HEK293 (cell line): ENCODE data around the gene MINDY1.

Experiments
- BCL11A ChIP-seq: fragments of 450-650 bp; formaldehyde crosslinking; IDR thresholded peaks from 2 replicates; pipeline ENCODE4 v1.5.1; 2016; ENCODE audit warnings: low read depth, missing biosample characterization, missing genetic modification characterization
- GLIS1 ChIP-seq: fragments of 450-650 bp; formaldehyde crosslinking; IDR thresholded peaks from 2 replicates; pipeline ENCODE4 v1.5.1; 2016; ENCODE audit warnings: missing biosample characterization, missing genetic modification characterization
- KLF1 ChIP-seq: fragments of 450-650 bp; formaldehyde crosslinking; IDR thresholded peaks from 2 replicates; pipeline ENCODE4 v1.5.1; 2016; ENCODE audit warnings: missing biosample characterization, missing genetic modification characterization
- KLF10 ChIP-seq: fragments of 450-650 bp; IDR thresholded peaks from 2 replicates; pipeline ENCODE4 v1.5.1; 2018; ENCODE audit warnings: missing biosample characterization, mild to moderate bottlenecking, missing genetic modification characterization
- KLF9 ChIP-seq: fragments of 450-650 bp; formaldehyde crosslinking; IDR thresholded peaks from 2 replicates; pipeline ENCODE4 v1.5.1; 2016; ENCODE audit warnings: missing biosample characterization, missing genetic modification characterization, low read depth
- OVOL3 ChIP-seq: fragments of 450-650 bp; formaldehyde crosslinking; IDR thresholded peaks from 2 replicates; pipeline ENCODE4 v1.5.1; 2016; ENCODE audit warnings: missing biosample characterization, missing genetic modification characterization
- SP2 ChIP-seq: fragments of 450-650 bp; formaldehyde crosslinking; IDR thresholded peaks from 2 replicates; pipeline ENCODE4 v1.5.1; 2016; ENCODE audit warnings: missing biosample characterization, missing genetic modification characterization
- SP3 ChIP-seq: fragments of 450-650 bp; formaldehyde crosslinking; IDR thresholded peaks from 2 replicates; pipeline ENCODE4 v1.5.1; 2016; ENCODE audit warnings: missing biosample characterization, missing genetic modification characterization
- ZBTB17 ChIP-seq: fragments of 450-650 bp; formaldehyde crosslinking; IDR thresholded peaks from 2 replicates; pipeline ENCODE4 v1.5.1; 2016; ENCODE audit warnings: missing biosample characterization, missing genetic modification characterization
- ZBTB20 ChIP-seq: fragments of 450-650 bp; formaldehyde crosslinking; IDR thresholded peaks from 2 replicates; pipeline ENCODE4 v1.5.1; 2016; ENCODE audit warnings: missing biosample characterization, missing genetic modification characterization
- ZBTB26 ChIP-seq: fragments of 450-650 bp; formaldehyde crosslinking; optimal IDR thresholded peaks from 2 replicates; pipeline ENCODE3; 2016; ENCODE audit warnings: missing biosample characterization, mild to moderate bottlenecking, missing genetic modification characterization
- ZBTB8A ChIP-seq: fragments of 450-650 bp; formaldehyde crosslinking; IDR thresholded peaks from 2 replicates; pipeline ENCODE4 v1.5.1; 2016; ENCODE audit warnings: missing biosample characterization, missing genetic modification characterization
- ZFP3 ChIP-seq: fragments of 450-650 bp; formaldehyde crosslinking; IDR thresholded peaks from 2 replicates; pipeline ENCODE4 v1.5.1; 2016; ENCODE audit warnings: low read depth, missing biosample characterization, missing genetic modification characterization
- ZFP69B ChIP-seq: fragments of 450-650 bp; formaldehyde crosslinking; IDR thresholded peaks from 2 replicates; pipeline ENCODE4 v1.5.1; 2016; ENCODE audit warnings: missing biosample characterization, missing genetic modification characterization
- ZNF184 ChIP-seq: fragments of 450-650 bp; IDR thresholded peaks from 2 replicates; pipeline ENCODE4 v1.5.1; 2018; ENCODE audit warnings: missing biosample characterization, mild to moderate bottlenecking, missing genetic modification characterization
- ZNF302 ChIP-seq: fragments of 450-650 bp; formaldehyde crosslinking; IDR thresholded peaks from 2 replicates; pipeline ENCODE4 v1.5.1; 2016; ENCODE audit warnings: missing biosample characterization, missing genetic modification characterization, low read depth
- ZNF335 ChIP-seq: fragments of 450-650 bp; formaldehyde crosslinking; conservative IDR thresholded peaks from 2 replicates; pipeline ENCODE4 v1.5.1; 2016; ENCODE audit warnings: missing biosample characterization, missing genetic modification characterization
- ZNF366 ChIP-seq: fragments of 450-650 bp; formaldehyde crosslinking; conservative IDR thresholded peaks from 2 replicates; pipeline ENCODE4 v1.5.1; 2016; ENCODE audit warnings: missing biosample characterization, missing genetic modification characterization
- ZNF624 ChIP-seq: fragments of 450-650 bp; formaldehyde crosslinking; IDR thresholded peaks from 2 replicates; pipeline ENCODE4 v1.5.1; 2017; ENCODE audit warnings: missing biosample characterization, missing genetic modification characterization
- ZNF692 ChIP-seq: fragments of 450-650 bp; formaldehyde crosslinking; IDR thresholded peaks from 2 replicates; pipeline ENCODE4 v1.5.1; 2016; ENCODE audit warnings: missing biosample characterization, missing genetic modification characterization
- ZNF76 ChIP-seq: fragments of 450-650 bp; formaldehyde crosslinking; IDR thresholded peaks from 2 replicates; pipeline ENCODE4; 2016; ENCODE audit warnings: low read depth, missing biosample characterization, missing genetic modification characterization, borderline replicate concordance
- ZSCAN16 ChIP-seq: fragments of 450-650 bp; formaldehyde crosslinking; IDR thresholded peaks from 2 replicates; pipeline ENCODE4 v1.5.1; 2016; ENCODE audit warnings: missing biosample characterization, missing genetic modification characterization
- TF ChIP-seq, protein P1 (sequence below): fragments of 450-650 bp; formaldehyde crosslinking; IDR thresholded peaks from 2 replicates; pipeline ENCODE4 v1.5.1; 2016; ENCODE audit warnings: missing biosample characterization, missing genetic modification characterization
- TF ChIP-seq, protein P2 (sequence below): fragments of 450-650 bp; IDR thresholded peaks from 2 replicates; pipeline ENCODE4 v1.5.1; 2018; ENCODE audit warnings: missing biosample characterization, missing genetic modification characterization
- TF ChIP-seq, protein P3 (sequence below): fragments of 450-650 bp; formaldehyde crosslinking; IDR thresholded peaks from 2 replicates; pipeline ENCODE4 v1.5.1; 2016; ENCODE audit warnings: missing biosample characterization, missing genetic modification characterization
- TF ChIP-seq, protein P4 (sequence below): fragments of 450-650 bp; formaldehyde crosslinking; IDR thresholded peaks from 2 replicates; pipeline ENCODE4 v1.5.1; 2017; ENCODE audit warnings: missing biosample characterization, mild to moderate bottlenecking, missing genetic modification characterization, moderate library complexity

The MINDY1 gene

GRCh38 chr1:150974580-150975478 is 31.9 kb downstream of the MINDY1 start, which contains the start of gene CERS2 (continued):
- TF ChIP-seq, protein P1, sequence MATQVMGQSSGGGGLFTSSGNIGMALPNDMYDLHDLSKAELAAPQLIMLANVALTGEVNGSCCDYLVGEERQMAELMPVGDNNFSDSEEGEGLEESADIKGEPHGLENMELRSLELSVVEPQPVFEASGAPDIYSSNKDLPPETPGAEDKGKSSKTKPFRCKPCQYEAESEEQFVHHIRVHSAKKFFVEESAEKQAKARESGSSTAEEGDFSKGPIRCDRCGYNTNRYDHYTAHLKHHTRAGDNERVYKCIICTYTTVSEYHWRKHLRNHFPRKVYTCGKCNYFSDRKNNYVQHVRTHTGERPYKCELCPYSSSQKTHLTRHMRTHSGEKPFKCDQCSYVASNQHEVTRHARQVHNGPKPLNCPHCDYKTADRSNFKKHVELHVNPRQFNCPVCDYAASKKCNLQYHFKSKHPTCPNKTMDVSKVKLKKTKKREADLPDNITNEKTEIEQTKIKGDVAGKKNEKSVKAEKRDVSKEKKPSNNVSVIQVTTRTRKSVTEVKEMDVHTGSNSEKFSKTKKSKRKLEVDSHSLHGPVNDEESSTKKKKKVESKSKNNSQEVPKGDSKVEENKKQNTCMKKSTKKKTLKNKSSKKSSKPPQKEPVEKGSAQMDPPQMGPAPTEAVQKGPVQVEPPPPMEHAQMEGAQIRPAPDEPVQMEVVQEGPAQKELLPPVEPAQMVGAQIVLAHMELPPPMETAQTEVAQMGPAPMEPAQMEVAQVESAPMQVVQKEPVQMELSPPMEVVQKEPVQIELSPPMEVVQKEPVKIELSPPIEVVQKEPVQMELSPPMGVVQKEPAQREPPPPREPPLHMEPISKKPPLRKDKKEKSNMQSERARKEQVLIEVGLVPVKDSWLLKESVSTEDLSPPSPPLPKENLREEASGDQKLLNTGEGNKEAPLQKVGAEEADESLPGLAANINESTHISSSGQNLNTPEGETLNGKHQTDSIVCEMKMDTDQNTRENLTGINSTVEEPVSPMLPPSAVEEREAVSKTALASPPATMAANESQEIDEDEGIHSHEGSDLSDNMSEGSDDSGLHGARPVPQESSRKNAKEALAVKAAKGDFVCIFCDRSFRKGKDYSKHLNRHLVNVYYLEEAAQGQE = no peak
- TF ChIP-seq ZNF302 = no peak
- peak; percentile 34 for TF ChIP-seq ZBTB26
- TF ChIP-seq KLF1 (tag by site-specific recombination) = peak; percentile 62
- peak; percentile 65; the same call in 1 of the 2 replicates for TF ChIP-seq ZBTB20 (tag by site-specific recombination)
- peak; percentile 48 for TF ChIP-seq GLIS1
- no peak for TF ChIP-seq ZNF366
- peak; percentile 45; the same call in 1 of the 2 replicates for TF ChIP-seq ZNF335 (tag by site-specific recombination)
- TF ChIP-seq, protein P2, sequence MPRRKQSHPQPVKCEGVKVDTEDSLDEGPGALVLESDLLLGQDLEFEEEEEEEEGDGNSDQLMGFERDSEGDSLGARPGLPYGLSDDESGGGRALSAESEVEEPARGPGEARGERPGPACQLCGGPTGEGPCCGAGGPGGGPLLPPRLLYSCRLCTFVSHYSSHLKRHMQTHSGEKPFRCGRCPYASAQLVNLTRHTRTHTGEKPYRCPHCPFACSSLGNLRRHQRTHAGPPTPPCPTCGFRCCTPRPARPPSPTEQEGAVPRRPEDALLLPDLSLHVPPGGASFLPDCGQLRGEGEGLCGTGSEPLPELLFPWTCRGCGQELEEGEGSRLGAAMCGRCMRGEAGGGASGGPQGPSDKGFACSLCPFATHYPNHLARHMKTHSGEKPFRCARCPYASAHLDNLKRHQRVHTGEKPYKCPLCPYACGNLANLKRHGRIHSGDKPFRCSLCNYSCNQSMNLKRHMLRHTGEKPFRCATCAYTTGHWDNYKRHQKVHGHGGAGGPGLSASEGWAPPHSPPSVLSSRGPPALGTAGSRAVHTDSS (tag by site-specific recombination) = no peak
- TF ChIP-seq, protein P3, sequence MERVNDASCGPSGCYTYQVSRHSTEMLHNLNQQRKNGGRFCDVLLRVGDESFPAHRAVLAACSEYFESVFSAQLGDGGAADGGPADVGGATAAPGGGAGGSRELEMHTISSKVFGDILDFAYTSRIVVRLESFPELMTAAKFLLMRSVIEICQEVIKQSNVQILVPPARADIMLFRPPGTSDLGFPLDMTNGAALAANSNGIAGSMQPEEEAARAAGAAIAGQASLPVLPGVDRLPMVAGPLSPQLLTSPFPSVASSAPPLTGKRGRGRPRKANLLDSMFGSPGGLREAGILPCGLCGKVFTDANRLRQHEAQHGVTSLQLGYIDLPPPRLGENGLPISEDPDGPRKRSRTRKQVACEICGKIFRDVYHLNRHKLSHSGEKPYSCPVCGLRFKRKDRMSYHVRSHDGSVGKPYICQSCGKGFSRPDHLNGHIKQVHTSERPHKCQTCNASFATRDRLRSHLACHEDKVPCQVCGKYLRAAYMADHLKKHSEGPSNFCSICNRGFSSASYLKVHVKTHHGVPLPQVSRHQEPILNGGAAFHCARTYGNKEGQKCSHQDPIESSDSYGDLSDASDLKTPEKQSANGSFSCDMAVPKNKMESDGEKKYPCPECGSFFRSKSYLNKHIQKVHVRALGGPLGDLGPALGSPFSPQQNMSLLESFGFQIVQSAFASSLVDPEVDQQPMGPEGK = peak; percentile 51; the same call in 1 of the 2 replicates
- TF ChIP-seq KLF9 (tag by site-specific recombination) = peak; percentile 77
- peak; percentile 51; the same call in 1 of the 2 replicates for TF ChIP-seq SP2 (tag by site-specific recombination)
- TF ChIP-seq ZNF76 (tag by site-specific recombination) = peak; percentile 29; the same call in 1 of the 2 replicates
- TF ChIP-seq ZNF624 (tag by site-specific recombination) = no peak
- TF ChIP-seq, protein P4, sequence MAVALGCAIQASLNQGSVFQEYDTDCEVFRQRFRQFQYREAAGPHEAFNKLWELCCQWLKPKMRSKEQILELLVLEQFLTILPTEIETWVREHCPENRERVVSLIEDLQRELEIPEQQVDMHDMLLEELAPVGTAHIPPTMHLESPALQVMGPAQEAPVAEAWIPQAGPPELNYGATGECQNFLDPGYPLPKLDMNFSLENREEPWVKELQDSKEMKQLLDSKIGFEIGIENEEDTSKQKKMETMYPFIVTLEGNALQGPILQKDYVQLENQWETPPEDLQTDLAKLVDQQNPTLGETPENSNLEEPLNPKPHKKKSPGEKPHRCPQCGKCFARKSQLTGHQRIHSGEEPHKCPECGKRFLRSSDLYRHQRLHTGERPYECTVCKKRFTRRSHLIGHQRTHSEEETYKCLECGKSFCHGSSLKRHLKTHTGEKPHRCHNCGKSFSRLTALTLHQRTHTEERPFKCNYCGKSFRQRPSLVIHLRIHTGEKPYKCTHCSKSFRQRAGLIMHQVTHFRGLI (tag by site-specific recombination) = peak; percentile 89
- TF ChIP-seq ZNF184 (tag by site-specific recombination) = no peak
- TF ChIP-seq ZBTB8A = peak; percentile 87
- TF ChIP-seq BCL11A (tag by site-specific recombination) = no peak
- TF ChIP-seq KLF10 (tag by site-specific recombination) = 0 out of 2 replicates have a peak, but pooled peaks have one; percentile 37
- TF ChIP-seq OVOL3 (tag by site-specific recombination) = no peak
- TF ChIP-seq ZFP3 (tag by site-specific recombination) = no peak
- TF ChIP-seq ZNF692 (tag by site-specific recombination) = 0 out of 2 replicates have a peak, but pooled peaks have one; percentile 35
- no peak for TF ChIP-seq ZFP69B (tag by site-specific recombination)
- peak; percentile 79 for TF ChIP-seq ZBTB17 (tag by site-specific recombination)
- TF ChIP-seq ZSCAN16 (tag by site-specific recombination) = no peak
- peak; percentile 35 for TF ChIP-seq SP3
